HG02973 (cell line): Measurements from ENCODE around the gene COL6A5.
"Not testable (repeated sequence)": the region's sequence is repeated elsewhere in the genome, so short reads cannot be mapped to it uniquely, and the experiment has no call there.

Source experiments
- ATAC-seq: cut with Tn5 transposase; IDR thresholded peaks from one replicate; pipeline ENCODE4 v1.9.1; 2021; ENCODE audit warnings: moderate library complexity; ENCODE audit not compliant: unreplicated experiment

The COL6A5 gene

GRCh38 chr3:130345487-130346079 lies at the start of gene COL6A5:
Gene COL6A5 (plus strand): TSS chr3:130345672. CDS start chr3:130373639, 27,967 bp downstream.
- no peak for ATAC-seq

- no peak for ATAC-seq
These were observed 45.9 kb upstream of the COL6A5 start for GRCh38 chr3:130299531-130299930.

- ATAC-seq: no peak
These were observed 44.6 kb upstream of the COL6A5 start for GRCh38 chr3:130300888-130301287.

- no peak for ATAC-seq
These were observed 35.4 kb upstream of the COL6A5 start for GRCh38 chr3:130310109-130310508.

- no peak for ATAC-seq
These were observed 33.1 kb upstream of the COL6A5 start for GRCh38 chr3:130312374-130312773.

GRCh38 chr3:130316169-130316568 lies 29.3 kb upstream of the COL6A5 start:
- no peak for ATAC-seq

GRCh38 chr3:130323503-130323902 lies 22.0 kb upstream of the COL6A5 start:
- no peak for ATAC-seq

- no peak for ATAC-seq
These were observed 4.7 kb upstream of the COL6A5 start for GRCh38 chr3:130340766-130341165.

GRCh38 chr3:130341388-130341787 lies 4.1 kb upstream of the COL6A5 start:
- no peak for ATAC-seq

GRCh38 chr3:130341882-130342281 lies 3.6 kb upstream of the COL6A5 start:
- ATAC-seq: no peak

GRCh38 chr3:130342821-130343661 lies 2.4 kb upstream of the COL6A5 start:
- no peak for ATAC-seq

GRCh38 chr3:130348258-130348657 lies 2.8 kb downstream of the COL6A5 start:
- ATAC-seq: not testable (repeated sequence)

GRCh38 chr3:130354430-130354829 lies 9.0 kb downstream of the COL6A5 start:
- ATAC-seq: no peak

GRCh38 chr3:130374033-130374432 lies 28.6 kb downstream of the COL6A5 start:
- ATAC-seq: no peak

GRCh38 chr3:130374908-130375307 lies 29.4 kb downstream of the COL6A5 start:
- ATAC-seq: no peak

- ATAC-seq: no peak
These were observed 32.6 kb downstream of the COL6A5 start for GRCh38 chr3:130377960-130378676.

- no peak for ATAC-seq
These were observed 33.3 kb downstream of the COL6A5 start for GRCh38 chr3:130378677-130379191.

GRCh38 chr3:130379274-130379673 lies 33.8 kb downstream of the COL6A5 start:
- no peak for ATAC-seq

- no peak for ATAC-seq
These were observed 34.9 kb downstream of the COL6A5 start for GRCh38 chr3:130380398-130380797.

- no peak for ATAC-seq
These were observed 38.0 kb downstream of the COL6A5 start for GRCh38 chr3:130383424-130383823.

GRCh38 chr3:130384476-130385025 lies 39.1 kb downstream of the COL6A5 start:
- ATAC-seq: no peak
